ENCODE data around the gene LRFN2. TPM values are rescaled to one million over a fixed set of nuclear protein-coding genes. Genes with fewer than 3 reads are reported as not detected.

Gene LRFN2
- total RNA-seq, 1 experiment from 2014 or later: not detected

GRCh38 chr6:40586369-40587201 lies 579 bp downstream of the LRFN2 start:
- no peak overlapping the region for H2AFZ ChIP-seq (ENCODE audit: low read length)
- no peak for ATAC-seq

GRCh38 chr6:40585651-40586269 lies 1.4 kb downstream of the LRFN2 start:
- intact Hi-C loops (cut with micrococcal nuclease): no loop called here
- Histone ChIP-seq H2AFZ (ENCODE audit: low read length) (no peak overlapping the region), H3K4me3 (ENCODE audit: low read length) (no peak overlapping the region), H3F3A (ENCODE audit: low read length, unreplicated experiment) (no peaks in the 10 kb centered on the region), H4K20me1 (ENCODE audit: low read length) (no peaks in the 10 kb centered on the region), H3K4me2 (ENCODE audit: low read length) (no peak overlapping the region), H3K9ac (ENCODE audit: low read length) (no peak overlapping the region), H3K79me2 (ENCODE audit: low read length) (no peaks in the 10 kb centered on the region), H3K27ac (ENCODE audit: low read length) (no peak overlapping the region), H3K4me1 (ENCODE audit: insufficient read depth, low read length) (no peaks in the 10 kb centered on the region), H3K27me3 (ENCODE audit: low read length) (peaks cover 26% of the 10 kb centered on the region; the same call in 1 of the 2 replicates), H3K9me3 (ENCODE audit: low read length) (no peaks in the 10 kb centered on the region), H3K36me3 (ENCODE audit: low read depth, low read length) (no peaks in the 10 kb centered on the region), H3K9me2 (replicated peaks; ENCODE audit: low read length) (no peaks in the 10 kb centered on the region)
- DNase-seq: no peak
- TF ChIP-seq EZH2 (IDR thresholded peaks at IDR 0.05; ENCODE audit: low read length, unreplicated experiment): no peak
- BruUV-seq (replicated peaks): no TSS peak
- ChIA-PET CTCF (no interaction called here), POLR2A (ENCODE audit: unreplicated experiment) (no interaction called here)
- ATAC-seq: no peak

More at GRCh38 chr6:40586369-40587201, 579 bp downstream of the LRFN2 start:
- no TSS peak for BruUV-seq (replicated peaks)
- no peaks in the 10 kb centered on the region for H3F3A ChIP-seq (ENCODE audit: low read length, unreplicated experiment)
- H4K20me1 ChIP-seq (ENCODE audit: low read length): no peaks in the 10 kb centered on the region
- no peaks in the 10 kb centered on the region for H3K36me3 ChIP-seq (ENCODE audit: low read depth, low read length)
- no peaks in the 10 kb centered on the region for H3K4me1 ChIP-seq (ENCODE audit: insufficient read depth, low read length)
- H3K4me3 ChIP-seq (ENCODE audit: low read length): no peak overlapping the region; the same call in 1 of the 2 replicates
- POLR2A ChIA-PET (ENCODE audit: unreplicated experiment): no interaction called here
- no peak overlapping the region for H3K27ac ChIP-seq (ENCODE audit: low read length)
- intact Hi-C loops (cut with micrococcal nuclease): no loop called here
- peak overlapping the region; percentile 71; the same call in 1 of the 2 replicates for H3K4me2 ChIP-seq (ENCODE audit: low read length)
- TF ChIP-seq EZH2 (IDR thresholded peaks at IDR 0.05; ENCODE audit: low read length, unreplicated experiment): no peak
- TF ChIP-seq EZH2phosphoT487 (IDR thresholded peaks at IDR 0.05; ENCODE audit: borderline replicate concordance, low read length): no peak
- TF ChIP-seq CTCF (conservative IDR thresholded peaks at IDR 0.05; ENCODE audit: low read depth, low read length): no peak
- H3K9me2 ChIP-seq (replicated peaks; ENCODE audit: low read length): no peaks in the 10 kb centered on the region
- DNase-seq: no peak
- peaks cover 26% of the 10 kb centered on the region; the same call in 1 of the 2 replicates for H3K27me3 ChIP-seq (ENCODE audit: low read length)
- CTCF ChIA-PET: no interaction called here
- H3K9me3 ChIP-seq (ENCODE audit: low read length): no peaks in the 10 kb centered on the region
- no peaks in the 10 kb centered on the region for H3K79me2 ChIP-seq (ENCODE audit: low read length)
- H3K9ac ChIP-seq (ENCODE audit: low read length): no peak overlapping the region

GRCh38 chr6:40585223-40585622 lies 1.9 kb downstream of the LRFN2 start:
- ChIA-PET POLR2A (ENCODE audit: unreplicated experiment) (no interaction called here), CTCF (no interaction called here)
- Histone ChIP-seq H3K9ac (ENCODE audit: low read length) (no peak overlapping the region), H3K4me2 (ENCODE audit: low read length) (no peak overlapping the region), H3K9me3 (ENCODE audit: low read length) (no peaks in the 10 kb centered on the region), H3K9me2 (replicated peaks; ENCODE audit: low read length) (no peaks in the 10 kb centered on the region), H3F3A (ENCODE audit: low read length, unreplicated experiment) (no peaks in the 10 kb centered on the region), H3K27me3 (ENCODE audit: low read length) (peaks cover 26% of the 10 kb centered on the region; the same call in 1 of the 2 replicates), H3K79me2 (ENCODE audit: low read length) (no peaks in the 10 kb centered on the region), H3K4me3 (ENCODE audit: low read length) (no peak overlapping the region), H2AFZ (ENCODE audit: low read length) (no peak overlapping the region), H3K4me1 (ENCODE audit: insufficient read depth, low read length) (no peaks in the 10 kb centered on the region), H3K36me3 (ENCODE audit: low read depth, low read length) (no peaks in the 10 kb centered on the region), H3K27ac (ENCODE audit: low read length) (no peak overlapping the region), H4K20me1 (ENCODE audit: low read length) (no peaks in the 10 kb centered on the region)
- TF ChIP-seq EZH2 (IDR thresholded peaks at IDR 0.05; ENCODE audit: low read length, unreplicated experiment): no peak
- no peak for TF ChIP-seq EZH2phosphoT487 (IDR thresholded peaks at IDR 0.05; ENCODE audit: borderline replicate concordance, low read length)
- TF ChIP-seq CTCF (conservative IDR thresholded peaks at IDR 0.05; ENCODE audit: low read depth, low read length): no peak
- no peak for DNase-seq
- BruUV-seq (replicated peaks): no TSS peak
- no peak for ATAC-seq
- intact Hi-C loops (cut with micrococcal nuclease): no loop called here
